Ramos (cell line): ENCODE results near the gene ARPP21.

Experiments used
- in situ Hi-C: fragments of 300-500 bp; cut with MboI; formaldehyde crosslinking; loops from one replicate; pipeline ENCODE4 v1.14.3; 2022; ENCODE audit warnings: low sequenced_read_pairs; ENCODE audit not compliant: unreplicated experiment

Gene ARPP21

DNA sequence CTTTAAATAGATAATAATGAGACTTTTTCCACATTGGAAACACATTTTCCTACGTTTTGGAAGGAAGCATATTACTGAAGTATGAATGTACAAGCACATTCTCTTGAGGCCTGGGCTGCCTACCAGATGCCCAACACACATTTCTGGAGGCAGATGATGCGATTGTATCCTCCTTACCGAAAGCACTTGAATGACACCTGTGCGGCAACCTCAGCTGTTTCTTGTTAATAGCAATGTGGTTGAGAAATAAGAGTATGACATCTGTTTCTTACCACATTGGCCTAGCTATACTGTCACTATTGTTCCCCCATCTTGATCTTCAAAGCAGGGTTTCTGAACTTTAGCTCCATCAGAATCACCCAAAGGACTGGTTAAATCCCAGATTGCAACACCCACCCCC, 84.8 kb downstream of the ARPP21 start:
- in situ Hi-C loops: no loop called here

DNA sequence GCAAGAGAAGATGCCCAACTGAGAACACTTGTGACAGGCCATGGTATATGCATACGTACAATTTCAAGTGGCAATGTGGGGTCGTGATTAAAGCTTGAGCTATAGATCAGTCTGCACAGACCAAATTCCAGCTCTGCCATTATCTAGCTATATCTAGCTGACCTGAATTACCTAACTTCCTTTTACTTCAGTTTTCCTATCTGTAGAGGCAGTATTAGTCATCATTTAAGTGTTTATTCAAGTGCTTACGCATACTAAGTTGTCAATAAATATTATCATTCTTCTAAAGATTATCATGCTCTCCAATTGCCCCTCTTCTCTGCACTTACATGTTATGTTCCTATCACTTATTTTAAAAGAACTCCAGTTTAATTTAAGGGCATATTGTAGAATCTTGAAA, 87.9 kb downstream of the ARPP21 start:
- in situ Hi-C loops: no loop called here

- in situ Hi-C loops: no loop called here
Observed at GRCh38 chr3:35733341-35733740, 94.0 kb downstream of the ARPP21 start.

- in situ Hi-C loops: no loop called here
Observed at GRCh38 chr3:35733864-35734263, 94.5 kb downstream of the ARPP21 start.

DNA sequence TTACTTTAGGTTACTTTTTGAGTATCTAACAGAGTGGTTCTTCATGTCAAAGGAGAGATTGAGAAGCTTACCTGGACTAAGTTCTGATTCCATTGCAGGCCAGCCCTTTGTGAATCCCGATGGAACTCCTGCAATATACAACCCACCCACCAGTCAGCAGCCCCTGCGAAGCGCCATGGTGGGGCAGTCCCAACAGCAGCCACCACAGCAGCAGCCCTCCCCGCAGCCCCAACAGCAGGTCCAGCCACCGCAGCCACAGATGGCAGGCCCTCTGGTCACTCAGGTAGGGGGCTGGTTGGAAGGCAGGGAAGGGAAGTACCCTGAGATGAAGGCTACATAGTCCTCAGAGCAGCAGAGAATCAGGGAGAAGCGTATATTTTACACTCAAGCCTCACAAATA, 97.8 kb downstream of the ARPP21 start:
- in situ Hi-C loops: no loop called here

DNA sequence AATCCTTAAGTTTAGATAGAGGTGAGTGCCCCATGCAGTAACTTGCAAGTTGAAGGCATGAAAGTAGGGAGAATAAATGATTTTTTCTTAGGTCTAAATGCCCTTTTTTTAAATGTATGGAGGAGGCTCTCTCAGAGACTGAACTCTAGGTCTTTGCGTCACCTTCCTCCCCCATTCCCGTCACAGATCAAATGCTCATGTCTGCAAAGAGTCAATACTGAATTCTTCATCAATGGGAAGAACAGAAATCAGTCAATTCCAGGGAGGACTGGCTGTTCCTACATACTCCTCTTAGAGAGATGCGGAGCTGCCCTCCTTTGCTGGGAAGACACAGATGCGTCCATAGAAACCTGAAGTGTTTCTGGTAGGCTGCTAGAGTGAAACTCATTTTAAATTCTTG, 98.2 kb downstream of the ARPP21 start:
- in situ Hi-C loops: no loop called here

DNA sequence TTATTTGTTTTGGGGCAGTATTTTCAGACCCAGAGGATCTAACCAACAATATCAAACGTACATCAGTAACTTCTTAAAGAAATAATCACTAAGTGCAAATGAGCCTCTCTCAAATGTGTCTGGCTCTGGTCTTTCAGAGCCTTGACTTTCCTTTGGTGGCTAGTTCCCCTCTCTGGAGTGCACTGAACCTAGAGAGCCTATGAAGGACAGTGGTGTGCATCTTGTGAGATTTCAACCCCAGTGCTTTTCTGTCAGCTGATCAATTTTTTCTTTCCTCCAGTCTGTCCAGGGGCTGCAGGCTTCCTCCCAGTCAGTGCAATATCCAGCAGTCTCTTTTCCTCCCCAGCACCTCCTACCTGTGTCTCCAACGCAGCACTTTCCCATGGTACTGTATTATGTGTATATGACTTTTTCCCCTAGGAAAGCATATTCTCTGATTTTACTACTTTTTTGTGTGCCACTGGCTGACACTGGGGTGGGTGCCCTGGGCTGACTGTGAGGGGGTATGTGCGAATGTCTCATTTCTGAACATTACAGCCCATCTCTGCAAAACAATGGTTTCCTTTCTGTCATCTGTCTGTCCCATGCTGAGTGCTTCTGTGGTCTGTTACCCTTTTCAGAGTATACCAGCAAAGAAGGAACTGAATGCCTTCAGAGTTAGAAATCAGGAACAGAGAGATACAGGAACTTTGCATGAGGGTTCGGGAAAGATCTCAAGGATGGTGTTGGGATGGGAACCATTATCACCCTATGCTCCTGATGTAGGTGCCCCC, 98.8 kb downstream of the ARPP21 start:
- in situ Hi-C loops: no loop called here

DNA sequence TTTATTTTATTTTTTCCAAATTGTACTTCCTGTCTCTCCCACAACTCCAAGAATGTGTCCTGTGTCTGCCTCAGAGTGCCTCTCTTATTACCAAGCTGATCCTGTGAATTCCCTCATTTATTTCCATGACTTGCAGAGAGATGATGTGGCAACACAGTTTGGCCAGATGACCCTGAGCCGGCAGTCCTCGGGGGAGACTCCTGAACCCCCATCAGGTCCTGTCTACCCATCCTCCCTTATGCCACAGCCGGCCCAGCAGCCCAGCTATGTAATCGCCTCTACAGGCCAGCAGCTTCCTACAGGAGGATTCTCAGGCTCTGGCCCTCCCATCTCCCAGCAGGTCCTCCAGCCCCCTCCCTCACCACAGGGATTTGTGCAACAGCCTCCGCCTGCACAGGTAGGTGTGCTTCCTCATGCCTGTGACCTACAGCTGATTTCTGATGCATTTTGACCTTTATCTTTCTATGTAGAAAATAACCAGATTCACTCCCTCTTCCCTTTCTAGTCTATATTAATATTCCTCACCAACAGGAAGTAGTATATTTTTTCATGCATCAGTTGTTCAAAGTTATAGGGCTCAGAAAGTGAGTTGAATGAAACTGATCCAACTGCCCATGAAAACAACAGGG, 100.0 kb downstream of the ARPP21 start:
- in situ Hi-C loops: no loop called here

DNA sequence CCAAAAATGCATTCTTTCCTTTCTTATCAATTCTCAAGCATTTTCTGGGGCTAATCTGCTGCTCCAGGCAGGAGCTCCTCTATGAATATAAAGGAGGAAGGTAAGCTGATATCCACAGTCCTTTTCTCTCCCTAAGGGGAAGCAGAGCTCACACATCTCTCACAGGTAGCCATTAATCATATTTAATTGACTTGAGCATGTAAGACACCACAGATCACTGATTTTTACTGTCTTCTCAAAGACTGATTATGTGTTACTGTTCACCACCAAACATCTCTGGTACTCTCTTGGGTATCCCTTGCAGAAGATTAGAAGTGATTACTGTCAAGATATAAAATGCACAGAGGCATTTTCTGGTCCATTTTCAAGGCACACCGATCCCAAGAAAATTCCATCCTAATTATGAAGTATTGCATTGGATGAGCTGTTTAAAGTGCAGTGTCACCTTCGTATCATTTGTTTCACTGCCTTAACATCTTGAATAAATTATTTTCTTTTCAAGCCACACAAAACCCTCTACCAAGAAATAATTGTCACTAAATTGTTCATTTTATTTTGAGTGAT, 100.7 kb downstream of the ARPP21 start:
- in situ Hi-C loops: no loop called here

- in situ Hi-C loops: no loop called here
Observed at GRCh38 chr3:35743218-35743617, 103.9 kb downstream of the ARPP21 start.

DNA sequence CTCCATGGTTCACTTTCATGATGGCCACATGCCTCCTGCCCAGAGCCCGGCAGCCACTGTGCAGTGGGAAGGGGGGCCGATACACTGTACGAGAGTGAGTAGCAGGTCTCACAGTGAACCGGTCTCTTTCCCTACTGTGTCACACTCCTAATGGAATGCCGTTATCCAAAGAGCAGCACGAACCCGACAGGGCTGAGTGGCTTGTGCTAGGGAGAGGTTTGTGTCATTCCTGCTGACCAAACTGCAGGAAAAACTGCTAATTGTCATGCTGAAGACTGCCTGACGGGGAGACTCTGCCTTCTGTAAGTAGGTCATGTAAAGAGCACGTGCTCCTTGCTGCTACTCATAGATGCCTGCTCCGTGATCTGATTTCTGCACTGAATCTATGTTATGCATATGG, 105.1 kb downstream of the ARPP21 start:
- in situ Hi-C loops: no loop called here

DNA sequence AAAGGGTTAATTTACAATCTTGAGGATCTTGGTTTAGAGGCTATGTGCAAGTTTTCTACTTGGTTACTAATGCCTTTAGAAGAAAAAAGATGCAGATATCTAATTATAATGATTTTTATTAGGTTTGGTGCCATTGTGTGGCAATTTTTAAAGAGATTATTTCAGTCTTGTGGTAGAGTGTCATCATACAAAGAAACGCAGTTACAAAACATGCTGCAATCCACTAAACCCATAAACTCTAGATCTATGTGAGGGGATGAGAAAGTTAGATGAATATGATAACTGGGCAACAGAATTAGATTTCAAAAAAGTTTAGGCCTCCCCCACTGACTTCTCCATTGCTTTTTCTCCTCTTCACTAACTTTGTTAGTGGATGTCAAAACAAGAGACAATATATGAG, 106.0 kb downstream of the ARPP21 start:
- in situ Hi-C loops: no loop called here

GRCh38 chr3:35745802-35746484, 106.6 kb downstream of the ARPP21 start:
- in situ Hi-C loops: no loop called here

DNA sequence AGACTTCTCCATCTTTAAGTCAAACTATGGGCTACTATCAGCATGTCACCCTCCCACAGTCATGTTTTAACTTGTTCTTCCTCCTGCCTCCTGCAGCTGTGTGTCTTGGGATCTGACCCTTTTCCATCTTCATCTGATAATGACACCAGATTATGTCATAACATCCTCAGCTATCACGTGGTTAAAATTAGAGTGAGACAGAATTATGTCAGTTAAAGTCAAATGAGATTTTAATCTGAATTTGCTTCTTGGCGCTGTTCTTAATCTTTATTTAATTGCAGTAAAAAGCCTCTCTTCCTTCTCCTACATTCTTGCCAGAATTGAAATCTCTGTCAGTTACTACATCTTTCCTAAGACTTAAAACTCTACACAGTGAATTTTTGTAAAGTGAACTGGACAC, 107.2 kb downstream of the ARPP21 start:
- in situ Hi-C loops: no loop called here

GRCh38 chr3:35748144-35748543, 108.8 kb downstream of the ARPP21 start:
- in situ Hi-C loops: no loop called here

DNA sequence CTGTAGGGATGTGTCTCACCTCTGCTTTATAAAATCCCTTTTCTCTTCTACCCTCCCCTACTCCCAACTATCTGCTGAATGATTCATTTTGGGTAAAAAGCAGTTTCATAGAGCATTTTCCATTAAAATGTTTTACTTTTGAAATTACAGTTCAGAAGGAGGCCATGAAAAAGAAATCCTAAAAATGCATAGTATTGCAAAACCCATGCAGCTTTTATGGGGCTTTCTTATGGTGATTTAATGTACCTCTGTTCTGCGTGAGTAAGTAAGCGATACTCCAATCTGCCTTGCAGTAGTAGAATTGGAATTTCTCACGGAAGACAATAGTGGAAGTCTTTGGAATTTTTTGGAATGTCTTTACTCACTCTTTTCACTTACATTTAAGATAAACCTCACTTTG, 111.9 kb downstream of the ARPP21 start:
- in situ Hi-C loops: no loop called here

- in situ Hi-C loops: no loop called here
Observed at GRCh38 chr3:35757991-35758757, 118.8 kb downstream of the ARPP21 start.

DNA sequence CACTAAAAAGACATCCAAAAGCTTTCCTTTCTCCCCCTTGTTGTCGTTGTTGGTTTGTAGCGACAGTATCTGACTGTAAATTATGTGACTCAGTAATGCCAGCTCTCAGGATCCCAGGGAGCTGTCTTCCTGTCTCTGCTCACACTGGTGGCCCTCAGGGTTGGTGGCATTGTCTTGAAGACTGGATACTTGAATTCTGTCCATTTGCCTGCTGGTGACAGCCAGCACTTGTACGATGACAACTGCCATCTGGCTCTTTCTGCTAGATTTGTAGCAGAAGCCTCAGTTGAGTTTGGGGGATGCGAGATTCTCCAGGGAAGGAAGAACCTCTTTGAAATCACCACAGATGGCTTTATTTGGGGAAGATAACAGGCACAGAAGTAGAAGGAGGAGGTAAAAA, 120.8 kb downstream of the ARPP21 start:
- in situ Hi-C loops: no loop called here

DNA sequence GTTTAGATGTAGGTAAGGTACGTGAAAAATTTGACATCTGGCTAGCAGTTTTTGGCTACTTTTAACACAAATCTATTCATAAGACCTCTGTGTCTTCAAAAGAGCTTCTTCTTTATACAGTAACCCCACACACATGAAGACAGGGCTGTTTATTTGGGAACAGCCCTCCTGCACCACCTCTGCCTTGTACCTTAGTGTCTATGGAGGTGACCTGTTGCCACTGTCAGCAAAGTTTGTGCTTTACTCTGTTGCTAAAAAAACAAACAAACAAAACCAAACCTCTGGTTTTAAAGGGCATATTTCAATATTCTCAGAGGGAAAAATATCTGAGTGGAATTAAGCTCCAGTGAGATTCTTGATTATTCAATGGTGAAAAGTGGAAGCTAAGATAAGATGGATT, 122.0 kb downstream of the ARPP21 start:
- in situ Hi-C loops: no loop called here

DNA sequence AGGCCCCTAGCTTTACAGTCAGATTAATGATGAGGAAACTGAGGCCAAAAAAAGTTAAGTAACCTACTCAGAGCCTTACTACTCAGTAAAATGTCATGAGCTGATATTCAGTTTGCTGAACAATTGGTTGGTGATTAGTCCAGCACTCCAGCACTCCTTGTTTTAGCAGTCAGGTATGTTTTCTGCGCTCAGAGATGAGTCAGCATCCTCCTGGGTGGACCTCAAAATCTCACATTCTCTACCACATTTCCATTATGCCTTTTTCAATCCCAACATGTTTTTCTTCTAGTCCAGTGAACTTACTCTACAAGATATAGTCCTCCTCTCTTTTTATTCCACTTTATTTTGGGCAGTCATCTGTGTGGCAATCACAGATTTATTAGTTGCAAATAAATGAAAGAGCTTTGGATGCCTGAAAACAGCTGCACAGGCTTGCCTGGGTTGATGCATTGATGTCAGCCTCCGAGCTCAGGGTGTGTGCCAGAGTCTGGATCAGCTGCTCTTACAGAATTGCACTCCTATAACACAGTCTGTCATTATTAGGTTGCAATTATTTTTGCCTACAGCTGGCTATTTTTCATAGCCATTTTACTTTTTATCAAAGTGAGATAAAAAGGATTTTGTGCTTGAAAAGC, 133.2 kb downstream of the ARPP21 start:
- in situ Hi-C loops: no loop called here
